GM23248 (cell line): Measurements from ENCODE around the gene IL10RA. TPM values are rescaled to one million over a fixed set of nuclear protein-coding genes. Genes with fewer than 3 reads are reported as not detected.

Source experiments
- DNase-seq: peaks from one replicate; pipeline ENCODE4 v3.0.0-alpha.2; 2015
- H2AFZ ChIP-seq: fragments of 200-600 bp; sonication (generic); 2 replicates; pipeline ENCODE4 v1.6.1; 2016; ENCODE audit warnings: antibody characterized with exemption
- H3F3A ChIP-seq: fragments of 200-600 bp; sonication (generic); 2 replicates; pipeline ENCODE4 v1.6.1; 2016; ENCODE audit warnings: mild to moderate bottlenecking, antibody characterized with exemption, mixed run types; ENCODE audit not compliant: insufficient read depth
- H3K27ac ChIP-seq: fragments of 200-600 bp; sonication (generic); 2 replicates; pipeline ENCODE4 v1.5.1; 2016; ENCODE audit warnings: mild to moderate bottlenecking
- H3K27me3 ChIP-seq: fragments of 200-600 bp; sonication (generic); replicated peaks from 2 replicates; pipeline ENCODE4 v1.6.1; 2016; ENCODE audit warnings: mild to moderate bottlenecking; ENCODE audit not compliant: insufficient read depth
- H3K36me3 ChIP-seq: fragments of 200-600 bp; sonication (generic); 2 replicates; pipeline ENCODE4 v1.6.1; 2016; ENCODE audit warnings: low read depth, mild to moderate bottlenecking
- H3K4me1 ChIP-seq: fragments of 200-600 bp; sonication (generic); 2 replicates; pipeline ENCODE4 v1.6.1; 2016; ENCODE audit warnings: mild to moderate bottlenecking; ENCODE audit not compliant: insufficient read depth
- H3K4me2 ChIP-seq: fragments of 200-600 bp; sonication (generic); one replicate; pipeline ENCODE4 v1.6.1; 2016; ENCODE audit warnings: mild to moderate bottlenecking; ENCODE audit not compliant: unreplicated experiment
- H3K4me3 ChIP-seq: fragments of 200-600 bp; sonication (generic); 2 replicates; pipeline ENCODE4 v1.5.1; 2016; ENCODE audit warnings: mild to moderate bottlenecking
- H3K79me2 ChIP-seq: fragments of 200-600 bp; sonication (generic); 2 replicates; pipeline ENCODE4 v1.6.1; 2016; ENCODE audit warnings: mild to moderate bottlenecking; ENCODE audit not compliant: insufficient read depth
- H3K9ac ChIP-seq: fragments of 200-600 bp; sonication (generic); 2 replicates; pipeline ENCODE4 v1.6.1; 2016; ENCODE audit warnings: mild to moderate bottlenecking
- H3K9me2 ChIP-seq: fragments of 200-600 bp; sonication (generic); 2 replicates; pipeline ENCODE4 v1.6.1; 2016; ENCODE audit warnings: mixed run types, mild to moderate bottlenecking, moderate library complexity; ENCODE audit not compliant: insufficient read depth
- H3K9me3 ChIP-seq: fragments of 200-600 bp; sonication (generic); one replicate; pipeline ENCODE4 v1.6.1; 2017; ENCODE audit warnings: low read depth
- H4K20me1 ChIP-seq: fragments of 200-600 bp; sonication (generic); 2 replicates; pipeline ENCODE4 v1.6.0; 2016; ENCODE audit not compliant: insufficient read depth
- EZH2 ChIP-seq: fragments of 200-600 bp; sonication (generic); IDR thresholded peaks from 2 replicates; pipeline ENCODE4 v1.6.1; 2018; ENCODE audit warnings: antibody characterized with exemption, mild to moderate bottlenecking; ENCODE audit not compliant: insufficient read depth, poor library complexity, severe bottlenecking
- EZH2phosphoT487 ChIP-seq: fragments of 200-600 bp; sonication (generic); IDR thresholded peaks from 2 replicates; pipeline ENCODE4 v1.6.1; 2018; ENCODE audit warnings: antibody characterized with exemption, moderate library complexity, mild to moderate bottlenecking, low read depth; ENCODE audit not compliant: insufficient read depth
- WGBS, 2 experiments: methylation state at CpG; one replicate each; pipeline ENCODE4 v1.1.6; 2015 to 2017; ENCODE audit warnings: low lambda C conversion rate in 2 of 2, low coverage in 1 of 2; ENCODE audit errors: missing lambda C conversion rate in 2 of 2; 5-methylcytosine and 5-hydroxymethylcytosine counted together
- in situ Hi-C: fragments of 300-500 bp; cut with MboI; formaldehyde crosslinking; loops from 2 replicates; pipeline ENCODE4 v1.15.0; 2020
- polyA plus RNA-seq: library from polyadenylated mRNA; unstranded; fragments of >200 nt; fragmentation: Nextera tagmentation; extraction: Ambion mirVana; gene quantifications from 2 replicates; pipeline ENCODE4 v1.2.1, GENCODE V29; 2016
- total RNA-seq: library from RNA; depleted of rRNA; stranded (reverse); fragments of >200 nt; shearing (Covaris generic); gene quantifications from 2 replicates; pipeline ENCODE4 v1.2.3, GENCODE V29; 2014

Gene IL10RA
- total and polyA plus RNA-seq, 2 experiments from 2014 or later = not detected

- H3K9ac ChIP-seq = no peak overlapping the region
- no peaks in the 10 kb centered on the region for H3K4me1 ChIP-seq
- TF ChIP-seq EZH2phosphoT487 (no peak), EZH2 (no peak)
- DNase-seq = no peak
- in situ Hi-C loops = no loop called here
- no peaks in the 10 kb centered on the region for H3K9me2 ChIP-seq
- H3K27me3 ChIP-seq = no peaks in the 10 kb centered on the region
- no peak overlapping the region for H2AFZ ChIP-seq
- 30 to 32% methylated on average over 4 of the region's 4 CpGs for WGBS, 2 experiments
- no peaks in the 10 kb centered on the region for H3K79me2 ChIP-seq
- no peaks in the 10 kb centered on the region for H3K36me3 ChIP-seq
- H3K27ac ChIP-seq = no peak overlapping the region
- no peaks in the 10 kb centered on the region for H4K20me1 ChIP-seq
- no peaks in the 10 kb centered on the region for H3K9me3 ChIP-seq
- no peak overlapping the region for H3K4me3 ChIP-seq
- H3F3A ChIP-seq = no peaks in the 10 kb centered on the region
- no peak overlapping the region for H3K4me2 ChIP-seq
Measured at GRCh38 chr11:118003456-118003855, 17.3 kb downstream of the IL10RA start.

- in situ Hi-C loops = no loop called here
- Histone ChIP-seq H3K4me2 (no peak overlapping the region), H3K27me3 (no peaks in the 10 kb centered on the region), H3K4me1 (no peaks in the 10 kb centered on the region), H3K4me3 (no peak overlapping the region), H3K27ac (no peak overlapping the region), H3K9me2 (no peaks in the 10 kb centered on the region), H3K36me3 (no peaks in the 10 kb centered on the region), H2AFZ (no peak overlapping the region), H3F3A (no peaks in the 10 kb centered on the region), H4K20me1 (no peaks in the 10 kb centered on the region), H3K79me2 (no peaks in the 10 kb centered on the region), H3K9me3 (no peaks in the 10 kb centered on the region), H3K9ac (no peak overlapping the region)
- 25 to 39% methylated on average over 7 of the region's 7 CpGs for WGBS, 2 experiments
- no peak for DNase-seq
- TF ChIP-seq EZH2 (no peak), EZH2phosphoT487 (no peak)
Measured at GRCh38 chr11:118004543-118005223, 18.5 kb downstream of the IL10RA start.

GRCh38 chr11:118005224-118006152, 19.3 kb downstream of the IL10RA start:
- no peak for TF ChIP-seq EZH2
- no peak for TF ChIP-seq EZH2phosphoT487

GRCh38 chr11:118006153-118006534, 19.9 kb downstream of the IL10RA start:
- H3K79me2 ChIP-seq = no peaks in the 10 kb centered on the region
- DNase-seq = no peak
- no peak overlapping the region for H3K4me3 ChIP-seq
- no peak overlapping the region for H3K4me2 ChIP-seq
- 92 to 93% methylated on average over 4 of the region's 4 CpGs for WGBS, 2 experiments
- H3K9me3 ChIP-seq = no peaks in the 10 kb centered on the region
- H3K27ac ChIP-seq = no peak overlapping the region
- no peaks in the 10 kb centered on the region for H3K4me1 ChIP-seq
- H3F3A ChIP-seq = no peaks in the 10 kb centered on the region
- TF ChIP-seq EZH2 = no peak
- no peak for TF ChIP-seq EZH2phosphoT487
- H4K20me1 ChIP-seq = no peaks in the 10 kb centered on the region
- in situ Hi-C loops = no loop called here
- H3K9me2 ChIP-seq = no peaks in the 10 kb centered on the region
- no peak overlapping the region for H3K9ac ChIP-seq
- no peaks in the 10 kb centered on the region for H3K27me3 ChIP-seq
- no peaks in the 10 kb centered on the region for H3K36me3 ChIP-seq
- no peak overlapping the region for H2AFZ ChIP-seq

More at GRCh38 chr11:118005224-118006152, 19.3 kb downstream of the IL10RA start:
- no peaks in the 10 kb centered on the region for H3K36me3 ChIP-seq
- no peaks in the 10 kb centered on the region for H3K9me2 ChIP-seq
- DNase-seq = no peak
- H2AFZ ChIP-seq = no peak overlapping the region
- H3F3A ChIP-seq = no peaks in the 10 kb centered on the region
- in situ Hi-C loops = no loop called here
- 51 to 55% methylated on average over 12 of the region's 12 CpGs for WGBS, 2 experiments
- H3K4me1 ChIP-seq = no peaks in the 10 kb centered on the region
- H3K79me2 ChIP-seq = no peaks in the 10 kb centered on the region
- H3K4me3 ChIP-seq = no peak overlapping the region
- H3K27me3 ChIP-seq = no peaks in the 10 kb centered on the region
- H3K4me2 ChIP-seq = no peak overlapping the region
- no peaks in the 10 kb centered on the region for H4K20me1 ChIP-seq
- no peaks in the 10 kb centered on the region for H3K9me3 ChIP-seq
- no peak overlapping the region for H3K27ac ChIP-seq
- no peak overlapping the region for H3K9ac ChIP-seq
